Lower leg skin (tissue), 4 donors: Measurements from ENCODE around the gene MOCS1. TPM values are rescaled to one million over a fixed set of nuclear protein-coding genes. Genes with fewer than 3 reads are reported as not detected.

Experiments used
- DNase-seq, 2 donors: peaks; one replicate each; pipeline ENCODE4 v3.0.0-alpha.2; 2019; ENCODE audit warnings: low spot score in 2 of 2
- H3K4me3 ChIP-seq: fragments of 200-600 bp; sonication (generic); 2 replicates; pipeline ENCODE4 v1.5.1; 2017; ENCODE audit warnings: mild to moderate bottlenecking, low read depth; ENCODE audit not compliant: poor library complexity, severe bottlenecking
- POLR2A ChIP-seq, 2 donors: fragments of 450-650 bp; IDR thresholded peaks; one replicate each; pipeline ENCODE4 v1.6.1; 2016 to 2017; ENCODE audit warnings: antibody characterized with exemption in 2 of 2, mild to moderate bottlenecking in 1 of 2, moderate library complexity in 1 of 2
- WGBS, 2 donors: methylation state at CpG; one replicate each; pipeline ENCODE4 v1.1.5; 2018; 5-methylcytosine and 5-hydroxymethylcytosine counted together
- intact Hi-C: fragments of 100-400 bp; cut with DNase I; formaldehyde crosslinking; loops from one replicate; pipeline ENCODE4 v1.15.0; 2023; ENCODE audit warnings: low total_unique reads
- total RNA-seq, 4 donors: library from RNA; depleted of rRNA; stranded (reverse); fragments of >200 nt; gene quantifications; one replicate each; pipeline ENCODE4 v1.1.0, GENCODE V29; 2016
- TF ChIP-seq, protein P1 (sequence below), 3 donors: fragments of 450-650 bp; IDR thresholded peaks; one replicate each; pipeline ENCODE4 v1.5.1; 2016; ENCODE audit warnings: antibody characterized with exemption in 3 of 3, mild to moderate bottlenecking in 3 of 3, moderate library complexity in 2 of 3

Gene MOCS1
- total RNA-seq, 4 donors from 2014 or later = 4.8 to 18.7 (median 10.5) TPM

DNA sequence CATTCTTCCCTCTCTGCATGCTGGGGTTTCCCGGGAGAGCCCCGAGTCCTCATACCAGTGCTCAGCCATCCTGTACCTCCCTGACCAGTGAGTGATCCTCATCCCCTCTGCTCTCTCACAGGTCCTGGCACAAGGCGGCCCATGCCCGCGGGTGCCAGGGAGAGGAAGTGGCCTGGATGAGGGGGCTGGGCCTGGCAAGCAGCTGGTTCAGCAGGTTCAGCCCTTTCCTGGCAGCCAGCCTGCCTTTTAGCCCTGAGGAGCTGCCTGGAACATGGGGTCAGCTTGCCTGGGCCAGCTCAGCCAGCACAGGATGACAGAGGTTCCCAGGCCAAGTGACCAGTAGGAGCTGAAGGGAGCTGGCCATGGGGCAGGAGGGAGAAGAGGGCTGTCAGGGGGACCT is 10.9 kb downstream of the MOCS1 start:
- TF ChIP-seq, protein P1, sequence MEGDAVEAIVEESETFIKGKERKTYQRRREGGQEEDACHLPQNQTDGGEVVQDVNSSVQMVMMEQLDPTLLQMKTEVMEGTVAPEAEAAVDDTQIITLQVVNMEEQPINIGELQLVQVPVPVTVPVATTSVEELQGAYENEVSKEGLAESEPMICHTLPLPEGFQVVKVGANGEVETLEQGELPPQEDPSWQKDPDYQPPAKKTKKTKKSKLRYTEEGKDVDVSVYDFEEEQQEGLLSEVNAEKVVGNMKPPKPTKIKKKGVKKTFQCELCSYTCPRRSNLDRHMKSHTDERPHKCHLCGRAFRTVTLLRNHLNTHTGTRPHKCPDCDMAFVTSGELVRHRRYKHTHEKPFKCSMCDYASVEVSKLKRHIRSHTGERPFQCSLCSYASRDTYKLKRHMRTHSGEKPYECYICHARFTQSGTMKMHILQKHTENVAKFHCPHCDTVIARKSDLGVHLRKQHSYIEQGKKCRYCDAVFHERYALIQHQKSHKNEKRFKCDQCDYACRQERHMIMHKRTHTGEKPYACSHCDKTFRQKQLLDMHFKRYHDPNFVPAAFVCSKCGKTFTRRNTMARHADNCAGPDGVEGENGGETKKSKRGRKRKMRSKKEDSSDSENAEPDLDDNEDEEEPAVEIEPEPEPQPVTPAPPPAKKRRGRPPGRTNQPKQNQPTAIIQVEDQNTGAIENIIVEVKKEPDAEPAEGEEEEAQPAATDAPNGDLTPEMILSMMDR (IDR thresholded peaks at IDR 0.05) = no peak
- TF ChIP-seq POLR2A (IDR thresholded peaks at IDR 0.05) = no peak
- no peak overlapping the region for H3K4me3 ChIP-seq
- WGBS, 2 donors = 53 to 59% methylated on average over 5 of the region's 5 CpGs
- peak in 1 of 2 donors; percentile 58 for DNase-seq
- intact Hi-C loops = no loop called here

DNA sequence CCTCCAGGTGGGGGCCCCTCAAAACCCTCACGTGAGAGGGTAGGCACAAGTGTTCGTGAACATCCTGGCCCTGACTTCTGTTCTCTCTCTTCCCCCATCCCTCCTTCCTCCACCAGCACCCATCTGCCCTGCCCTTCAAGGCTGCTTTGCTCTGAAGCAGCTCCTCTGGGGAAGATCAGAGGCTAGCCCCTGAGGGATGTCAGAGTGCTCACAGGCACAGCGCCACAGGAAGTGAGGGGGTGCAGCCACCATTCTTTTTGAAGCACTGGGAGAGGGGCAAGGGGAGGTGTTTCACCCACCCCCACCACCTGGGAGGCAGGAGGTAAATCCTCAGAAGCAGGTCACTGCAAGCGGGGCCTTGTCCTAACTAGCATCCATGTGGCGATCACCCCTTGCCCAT is 11.4 kb downstream of the MOCS1 start:
- intact Hi-C loops = no loop called here
- H3K4me3 ChIP-seq = no peak overlapping the region
- TF ChIP-seq, protein P1 (IDR thresholded peaks at IDR 0.05) = no peak
- TF ChIP-seq POLR2A (IDR thresholded peaks at IDR 0.05) = no peak
- 83 to 90% methylated on average over 5 of the region's 5 CpGs for WGBS, 2 donors
- DNase-seq = no peak

DNA sequence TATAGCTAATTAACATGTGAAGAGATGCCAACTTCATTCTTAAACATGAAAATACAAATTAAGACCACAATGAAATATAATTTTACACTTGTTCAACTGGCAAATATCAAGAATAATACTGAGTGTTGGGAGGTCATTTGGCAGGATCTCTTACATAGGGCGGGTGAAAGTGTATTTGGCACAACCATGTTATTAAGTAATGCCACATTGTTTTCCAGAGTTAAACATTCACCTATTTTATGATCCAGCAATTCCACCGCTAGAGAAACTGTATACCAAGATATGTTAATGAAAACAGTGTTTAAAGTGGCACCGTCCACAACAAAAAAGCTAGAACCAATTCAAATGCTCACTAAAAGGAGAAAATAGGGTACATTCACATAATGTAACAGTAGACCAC is 14.1 kb downstream of the MOCS1 start:
- intact Hi-C loops = no loop called here
- WGBS, 2 donors = 67 to 78% methylated on average over 3 of the region's 3 CpGs
- no peak for DNase-seq

DNA sequence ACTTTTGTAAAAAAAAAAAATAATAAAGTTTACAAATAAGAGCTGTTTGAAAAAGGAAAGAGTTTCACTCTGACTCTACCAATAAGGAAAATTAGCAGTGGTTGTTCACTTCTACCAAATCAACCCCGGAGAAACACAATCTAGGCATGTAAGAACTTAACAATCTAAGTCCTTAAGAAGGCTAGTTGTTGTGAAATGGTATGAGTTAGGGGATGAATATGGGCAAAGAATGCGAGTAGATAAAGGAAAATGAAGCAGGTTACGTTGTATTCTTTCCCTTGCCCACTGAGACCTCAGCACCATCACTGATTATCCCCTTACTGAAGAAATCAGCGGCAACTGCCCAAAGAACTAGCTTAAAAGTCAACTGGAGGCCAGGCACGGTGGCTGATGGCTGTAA is 15.4 kb downstream of the MOCS1 start:
- WGBS, 2 donors = 89 to 92% methylated on average over 5 of the region's 5 CpGs
- intact Hi-C loops = no loop called here
- no peak for DNase-seq
- TF ChIP-seq POLR2A (IDR thresholded peaks at IDR 0.05) = no peak
- no peak overlapping the region for H3K4me3 ChIP-seq

More for the DNA sequence above, 14.1 kb downstream of the MOCS1 start:
- TF ChIP-seq POLR2A (IDR thresholded peaks at IDR 0.05) = no peak
- TF ChIP-seq, protein P1 (IDR thresholded peaks at IDR 0.05) = no peak
- H3K4me3 ChIP-seq = no peak overlapping the region

DNA sequence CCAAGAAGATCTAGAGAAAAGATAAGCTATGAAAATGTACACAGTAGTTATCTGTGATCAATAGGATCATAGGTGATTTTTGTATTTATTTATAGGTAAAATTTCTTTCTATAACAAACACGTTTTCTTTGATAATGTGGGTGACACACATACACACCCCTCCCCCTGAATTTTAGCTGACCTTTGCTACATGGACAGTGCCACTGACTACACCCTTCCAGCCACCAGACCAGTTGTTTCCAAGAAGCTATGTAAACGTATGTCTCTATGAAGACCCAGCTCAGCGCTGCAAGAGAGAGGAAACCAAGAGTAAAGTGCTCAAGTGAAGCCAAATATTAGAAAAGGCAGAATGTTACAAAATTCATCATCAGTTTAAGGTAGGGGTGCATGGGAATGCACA is 16.3 kb downstream of the MOCS1 start:
- DNase-seq = no peak

DNA sequence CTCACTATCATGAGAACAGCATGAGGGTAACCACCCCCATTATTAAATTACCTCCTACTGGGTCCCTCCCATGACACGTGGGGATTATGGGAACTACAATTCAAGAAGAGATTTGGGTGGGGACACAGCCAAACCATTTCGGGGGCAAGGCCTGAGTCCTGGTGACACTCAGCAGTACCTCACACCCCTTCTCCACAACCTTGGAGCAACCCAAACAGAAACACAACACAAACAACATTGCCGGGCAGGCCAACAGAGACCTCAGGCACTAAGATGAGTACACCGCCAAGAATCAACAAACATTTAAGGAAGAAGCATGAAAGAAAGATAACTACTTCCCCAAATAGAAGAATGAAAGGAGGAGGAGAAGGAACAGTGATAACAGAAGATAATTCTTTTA is 16.9 kb downstream of the MOCS1 start:
- no peak overlapping the region for H3K4me3 ChIP-seq
- intact Hi-C loops = no loop called here
- WGBS, 2 donors = 83 to 88% methylated on average over 4 of the region's 4 CpGs
- no peak for DNase-seq
- no peak for TF ChIP-seq POLR2A (IDR thresholded peaks at IDR 0.05)
- TF ChIP-seq, protein P1 (IDR thresholded peaks at IDR 0.05) = no peak

More for the DNA sequence above, 16.3 kb downstream of the MOCS1 start:
- WGBS, 2 donors = 74% methylated on average over 3 of the region's 3 CpGs
- intact Hi-C loops = no loop called here
- no peak overlapping the region for H3K4me3 ChIP-seq
- TF ChIP-seq, protein P1 (IDR thresholded peaks at IDR 0.05) = no peak
- TF ChIP-seq POLR2A (IDR thresholded peaks at IDR 0.05) = no peak
